Superior temporal gyrus (tissue), 1 donor: ENCODE data around the gene PSMC1.
"Not testable (repeated sequence)": the region's sequence is repeated elsewhere in the genome, so short reads cannot be mapped to it uniquely, and the experiment has no call there.

Source experiments
- DNase-seq: peaks from one replicate; pipeline ENCODE4 v3.0.0-alpha.2; 2016; ENCODE audit errors: extremely low spot score

PSMC1 gene

DNA sequence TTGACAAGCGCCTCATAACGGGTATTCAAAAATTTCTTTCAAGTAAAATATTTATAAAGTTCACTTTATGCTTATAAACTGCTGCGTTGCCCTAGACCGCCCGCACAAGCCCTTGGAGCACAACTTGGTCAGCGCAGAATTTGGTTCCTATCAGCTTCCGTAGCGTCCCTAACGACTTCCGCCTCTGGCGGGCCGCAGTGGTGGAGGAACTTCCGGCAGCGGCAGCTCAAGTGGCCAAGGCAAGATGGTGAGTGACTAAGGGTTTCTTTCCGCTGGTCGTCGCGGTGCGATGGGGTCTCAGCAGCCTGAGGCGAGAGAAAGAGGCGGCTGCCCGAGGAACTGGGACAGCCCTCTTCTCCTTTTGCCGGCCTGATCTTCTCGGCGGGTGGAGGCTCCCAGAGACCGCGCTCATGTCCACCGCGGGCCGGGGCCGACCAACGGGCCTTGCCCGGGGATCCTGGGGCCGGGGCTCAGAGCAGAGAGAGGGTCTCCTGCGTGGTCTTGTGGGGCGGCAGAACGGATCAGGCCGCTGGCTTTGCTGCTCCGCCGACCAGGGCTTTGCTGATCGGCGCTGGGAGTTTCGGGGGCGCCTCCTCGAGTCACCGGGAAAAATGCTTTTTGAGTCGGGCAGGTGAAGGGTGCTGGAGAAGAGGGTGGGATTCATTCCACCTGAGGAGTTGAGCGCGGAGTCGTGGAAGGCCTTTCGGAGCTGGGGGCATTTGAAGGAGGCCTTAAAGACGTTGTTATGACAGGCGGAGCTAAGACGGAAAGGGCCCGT, at the start of gene PSMC1:
PSMC1 (plus strand) TSS at position 200 of the 778 bp plus-strand sequence; CDS start at position 245, 45 bp downstream.
- peak; percentile 98 for DNase-seq

DNA sequence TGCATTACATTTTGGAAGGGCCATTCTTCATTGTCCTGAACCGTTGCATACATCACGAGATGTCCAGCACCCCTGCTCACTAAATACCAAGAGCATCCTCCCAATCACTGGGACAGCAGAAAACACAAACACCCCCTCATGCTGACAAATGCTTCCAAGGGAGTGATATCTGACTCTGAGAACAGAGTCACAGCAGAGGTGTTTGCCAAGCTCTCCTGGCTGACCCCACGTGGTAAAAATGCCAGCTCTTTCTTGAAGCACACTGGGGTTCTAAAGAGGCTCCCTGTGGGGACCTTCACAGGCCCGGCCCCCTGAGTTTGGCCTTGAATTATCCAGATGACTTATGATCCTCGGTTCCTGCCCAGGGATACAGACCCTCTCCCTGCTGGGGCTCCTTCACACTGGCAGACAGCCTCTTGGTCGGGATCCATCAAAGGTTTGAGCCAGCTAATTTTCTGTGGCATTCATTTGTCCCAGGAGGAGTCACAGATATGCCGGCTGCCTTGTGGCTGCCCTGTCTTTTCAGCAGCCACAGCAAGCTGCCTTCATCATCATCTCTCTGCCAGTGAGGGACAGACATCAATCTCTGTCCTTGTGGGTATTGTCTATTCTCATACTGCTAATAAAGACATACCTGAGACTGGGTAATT, 43.1 kb upstream of the PSMC1 start:
- no peak for DNase-seq

DNA sequence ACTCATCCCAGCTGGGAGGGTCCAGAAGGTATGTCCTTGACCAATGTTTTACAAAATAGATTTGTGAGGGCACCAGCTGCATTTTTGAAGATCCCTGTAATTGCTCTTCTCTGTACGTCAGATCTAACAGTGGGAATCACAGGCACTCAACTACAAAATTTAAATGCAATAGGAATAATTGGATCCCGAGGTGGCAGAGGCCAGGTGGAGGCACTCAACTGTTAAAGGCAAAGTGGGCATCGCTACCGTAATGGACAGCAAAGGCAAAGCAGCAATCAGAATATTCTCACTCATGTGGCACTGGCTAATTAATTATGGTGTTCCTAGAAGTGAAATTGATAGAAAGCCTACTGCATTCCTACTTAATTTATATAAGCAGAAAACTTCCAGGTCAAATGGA, 27.9 kb upstream of the PSMC1 start:
- DNase-seq = no peak

DNA sequence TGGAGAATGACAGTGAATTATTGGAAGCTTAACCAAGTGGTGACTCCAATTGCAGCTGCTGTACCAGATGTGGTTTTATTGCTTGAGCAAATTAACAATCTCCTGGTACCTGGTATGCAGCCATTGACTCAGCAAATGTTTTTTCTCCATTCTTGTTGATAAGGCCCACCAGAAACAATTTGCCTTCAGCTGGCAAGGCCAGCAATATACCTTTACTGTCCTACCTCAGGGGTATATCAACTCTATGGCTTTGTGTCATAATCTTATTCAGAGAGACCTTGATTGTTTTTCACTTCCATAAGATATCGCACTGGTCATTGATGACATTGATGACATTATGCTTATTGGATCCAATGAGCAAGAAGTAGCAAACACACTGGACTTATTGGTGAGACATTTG, 26.4 kb upstream of the PSMC1 start:
- DNase-seq = not testable (repeated sequence)

DNA sequence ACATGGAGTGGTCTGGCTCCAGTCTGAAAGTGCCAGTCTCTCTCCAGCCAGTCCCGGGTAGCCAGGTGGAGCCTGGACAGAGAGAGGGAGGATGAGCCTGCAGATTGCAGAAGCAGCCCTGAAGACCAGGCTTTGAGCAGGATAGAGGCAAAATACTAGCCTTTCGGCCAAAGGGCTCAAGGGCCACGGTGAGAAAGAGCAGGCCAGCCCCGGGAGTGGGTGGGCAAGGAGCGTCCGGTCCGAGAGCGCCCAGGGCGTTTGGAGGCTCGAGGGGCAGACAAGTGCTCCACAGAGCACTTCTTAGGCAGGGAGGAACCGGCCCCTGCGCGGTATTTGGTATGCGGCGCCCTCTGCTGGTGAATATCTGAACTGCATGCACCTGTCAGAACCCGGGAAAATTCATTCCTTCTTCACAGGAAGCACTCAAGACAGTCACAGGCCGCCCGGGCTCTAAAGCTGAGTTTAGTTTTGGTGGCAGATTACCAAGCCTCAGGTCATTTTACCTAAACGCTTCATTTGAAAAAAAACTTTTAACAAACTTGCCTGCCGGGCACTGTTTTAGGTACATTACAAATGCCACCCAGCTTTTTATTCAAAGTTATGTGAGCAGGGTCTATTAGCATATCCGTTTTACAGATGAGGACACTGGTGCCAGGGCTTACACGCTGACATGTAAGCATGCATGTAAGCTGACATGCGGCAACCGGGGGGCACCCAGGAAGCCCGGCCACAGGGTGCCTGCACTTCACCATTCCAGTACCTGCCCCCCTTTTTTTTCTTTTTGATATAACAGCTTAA, 21.0 kb upstream of the PSMC1 start:
- DNase-seq = peak; percentile 71

DNA sequence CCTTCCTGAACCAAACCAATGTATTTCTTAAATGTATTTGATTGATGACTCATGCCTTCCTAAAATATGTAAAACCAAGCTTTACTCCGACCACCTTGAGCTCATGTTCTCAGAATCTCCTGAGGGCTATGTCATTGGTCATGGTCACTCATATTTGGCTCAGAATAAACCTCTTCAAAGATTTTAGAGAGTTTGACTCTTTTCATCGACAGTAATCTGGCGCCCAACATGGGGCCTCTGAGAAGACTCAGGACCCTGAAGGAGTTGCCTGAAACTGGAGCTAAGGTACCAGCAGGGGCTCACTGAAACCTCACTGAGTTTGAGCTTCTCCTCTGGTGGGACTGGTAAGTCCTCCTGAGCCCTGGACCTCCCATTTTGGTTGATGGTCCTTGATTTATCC, 17.2 kb upstream of the PSMC1 start:
- DNase-seq = no peak

DNA sequence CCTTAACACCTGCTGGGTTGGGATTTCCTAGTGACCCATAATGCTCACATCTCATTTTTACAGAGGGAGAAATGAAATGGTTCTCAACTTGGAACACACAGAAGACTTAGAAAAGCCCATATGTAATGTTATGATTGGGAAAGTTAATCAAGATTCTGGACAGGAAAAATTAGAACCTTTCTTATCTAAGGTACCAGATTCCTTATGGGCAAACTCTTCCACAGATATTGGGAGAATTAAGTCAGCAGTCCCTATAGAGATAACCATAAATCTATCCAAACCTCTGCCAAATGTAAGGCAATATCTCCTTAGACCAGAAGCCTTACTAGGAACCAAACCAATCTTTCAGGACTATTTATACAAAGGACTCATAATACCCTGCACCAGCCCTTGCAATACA, 13.9 kb upstream of the PSMC1 start:
- DNase-seq = no peak

DNA sequence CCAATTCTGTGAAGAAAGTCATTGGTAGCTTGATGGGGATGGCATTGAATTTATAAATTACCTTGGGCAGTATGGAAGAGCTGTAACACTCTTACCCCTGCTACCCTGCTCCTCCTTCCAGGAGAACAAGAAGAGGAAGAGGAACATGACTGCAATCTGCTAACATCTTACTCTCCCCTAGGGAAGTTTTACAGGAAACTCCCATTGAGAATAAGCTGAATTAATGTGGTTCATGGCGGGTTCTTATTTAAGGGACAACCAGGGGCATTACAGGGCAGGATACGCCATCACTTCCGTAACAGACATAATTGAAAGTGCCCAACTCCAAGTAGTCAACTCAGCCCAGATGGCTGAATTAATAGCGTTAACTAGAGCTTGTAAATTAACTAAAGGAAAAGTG, 9.4 kb upstream of the PSMC1 start:
- DNase-seq = no peak

DNA sequence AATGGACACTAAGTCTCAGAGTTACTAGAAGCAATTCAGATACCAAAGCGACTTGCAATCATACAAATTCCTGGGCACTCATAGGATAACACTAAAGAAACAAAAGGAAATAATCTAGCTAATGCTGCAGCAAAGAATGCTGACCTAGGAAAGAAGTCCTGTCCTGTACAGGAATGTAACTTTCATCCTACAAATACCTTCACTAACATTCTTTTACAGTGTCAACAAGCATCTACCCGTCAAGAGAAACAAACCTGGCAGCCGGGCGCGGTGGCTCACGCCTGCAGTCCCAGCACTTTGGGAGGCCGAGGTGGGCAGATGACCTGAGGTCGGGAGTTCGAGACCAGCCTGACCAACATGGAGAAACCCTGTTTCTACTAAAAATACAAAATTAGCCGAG, 8.9 kb upstream of the PSMC1 start:
- not testable (repeated sequence) for DNase-seq

DNA sequence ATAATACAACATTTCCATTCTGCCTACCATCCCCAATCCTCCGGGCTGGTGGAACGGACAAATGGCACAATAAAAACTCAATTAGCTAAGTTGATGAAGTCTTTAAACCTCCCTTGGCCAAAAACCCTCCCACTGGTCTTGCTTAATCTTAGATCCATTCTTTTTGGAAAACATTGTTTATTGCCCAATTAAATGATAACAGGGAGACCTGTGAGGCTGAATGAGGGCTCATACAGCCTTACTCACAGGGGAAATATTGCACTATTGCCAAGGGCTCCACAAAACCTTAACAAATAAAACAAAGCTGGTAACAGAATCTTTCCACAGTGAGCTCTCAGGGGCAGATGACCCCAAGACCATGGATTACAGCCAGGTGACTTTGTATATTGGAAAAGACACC, 7.8 kb upstream of the PSMC1 start:
- no peak for DNase-seq

DNA sequence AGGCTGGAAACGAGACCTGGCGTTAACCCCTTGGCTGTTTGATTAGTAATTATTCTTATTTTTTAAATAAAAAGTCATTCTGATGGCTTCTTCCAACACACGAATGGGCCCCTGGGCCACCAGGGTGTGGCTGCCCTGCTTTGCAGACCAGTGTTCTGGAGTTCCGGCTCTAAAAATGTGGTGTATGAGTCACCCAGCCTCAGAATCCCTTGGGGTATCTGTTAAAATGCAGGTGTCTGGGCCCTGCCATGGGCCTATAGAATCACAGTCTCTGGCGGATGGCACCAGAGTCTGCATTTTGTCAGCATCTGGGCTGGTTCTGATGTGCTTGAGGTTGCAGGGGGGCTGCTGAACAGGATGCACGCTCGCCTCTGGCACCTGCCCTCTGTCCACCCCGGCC, 2.5 kb upstream of the PSMC1 start:
- no peak for DNase-seq

DNA sequence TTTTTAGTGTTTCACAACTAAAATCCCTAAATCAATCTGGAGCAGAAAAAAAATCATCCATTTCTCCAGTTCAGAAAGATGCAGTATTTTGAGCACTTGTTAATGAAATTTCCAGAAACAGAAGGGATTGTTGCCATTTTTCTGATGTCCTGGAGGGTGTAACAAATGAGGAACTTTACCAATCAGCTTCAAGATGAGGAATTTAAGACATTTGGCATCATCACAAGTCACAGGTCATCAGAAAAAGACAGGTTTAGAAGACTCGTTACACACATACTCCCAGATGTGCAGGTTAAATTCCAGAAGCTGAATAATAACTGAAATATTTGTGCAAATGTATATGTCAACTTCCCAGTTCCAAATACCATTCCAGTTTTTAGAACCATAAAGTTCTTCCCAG, 482 bp upstream of the PSMC1 start:
- DNase-seq = no peak

DNA sequence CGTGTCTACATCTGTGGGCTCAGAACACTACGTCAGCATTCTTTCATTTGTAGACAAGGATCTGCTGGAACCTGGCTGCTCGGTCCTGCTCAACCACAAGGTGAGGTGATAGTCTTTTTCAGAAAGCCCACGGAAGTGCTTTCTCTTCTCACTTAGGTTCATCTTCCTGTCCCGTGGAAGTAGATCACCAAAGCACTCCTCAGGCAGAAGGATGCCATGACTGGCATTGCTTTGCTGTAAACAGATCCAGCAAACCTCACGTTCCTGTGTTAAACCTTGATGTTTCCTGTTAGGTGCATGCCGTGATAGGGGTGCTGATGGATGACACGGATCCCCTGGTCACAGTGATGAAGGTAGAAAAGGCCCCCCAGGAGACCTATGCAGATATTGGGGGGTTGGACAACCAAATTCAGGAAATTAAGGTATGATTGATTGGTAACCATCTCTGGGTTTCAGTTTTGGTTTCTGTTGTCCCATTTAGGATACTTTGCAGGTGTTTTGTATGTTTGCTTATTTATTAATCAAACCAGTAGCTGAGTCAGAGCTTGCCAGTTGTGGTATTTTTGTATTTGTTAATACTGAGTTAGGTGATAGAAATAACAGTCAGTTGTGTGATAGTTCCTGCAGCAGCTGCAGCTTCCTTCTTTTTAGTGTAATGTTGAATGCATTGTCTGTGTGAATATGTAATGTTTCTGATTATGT, 7.5 kb downstream of the PSMC1 start:
- DNase-seq = no peak

DNA sequence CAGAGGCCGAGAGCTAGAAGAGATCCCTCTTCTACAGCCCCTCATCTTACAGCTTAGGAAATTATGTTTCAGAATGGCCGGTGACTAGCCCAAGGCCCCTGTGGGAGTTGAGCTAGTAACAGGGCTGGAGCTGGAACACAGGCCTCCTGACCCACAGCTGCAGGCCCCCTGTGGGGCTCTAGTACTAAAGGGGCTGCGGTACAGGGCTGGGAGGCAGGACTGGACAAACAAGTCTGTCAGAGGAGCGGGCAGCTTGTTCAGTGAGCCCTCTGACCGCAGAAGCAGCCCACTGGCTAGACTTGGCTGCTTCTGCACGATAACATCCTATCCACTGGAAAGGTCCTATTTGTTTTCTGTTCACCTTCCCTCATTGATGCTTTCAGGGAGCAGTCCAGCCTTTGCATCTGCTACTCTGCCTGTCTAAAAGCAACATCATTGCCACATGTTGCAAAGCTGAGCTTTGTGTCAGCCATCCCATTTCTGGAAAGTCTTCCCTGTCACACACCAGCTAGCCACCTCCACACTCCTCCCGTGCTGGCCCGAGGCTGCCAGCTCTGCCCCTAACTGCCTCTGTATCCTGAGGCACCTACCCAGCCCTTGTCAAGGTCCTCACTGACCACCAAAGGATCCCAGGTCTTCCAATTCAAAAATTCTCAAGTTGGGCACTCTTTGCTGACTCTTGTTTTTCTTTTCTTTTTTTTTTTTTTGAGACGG, 10.2 kb downstream of the PSMC1 start:
- DNase-seq = no peak

DNA sequence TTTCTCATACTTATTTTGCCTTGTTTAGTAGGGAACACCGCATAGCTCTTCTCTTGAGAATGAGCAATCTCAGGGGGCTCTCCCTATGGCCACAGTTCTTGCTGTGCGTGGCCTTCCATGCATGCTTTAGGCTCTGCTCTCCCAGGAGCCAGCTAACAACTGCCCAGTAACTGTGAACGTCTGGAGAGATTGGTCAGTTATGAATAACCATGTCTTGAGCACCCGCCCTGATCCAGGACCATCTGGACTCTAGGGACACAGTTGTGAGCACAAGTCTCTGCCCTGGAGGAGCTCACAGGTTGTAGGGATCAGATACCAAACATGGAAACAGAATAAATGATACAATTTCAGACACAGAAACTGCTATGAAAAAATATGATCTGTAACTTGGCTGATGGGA, 12.1 kb downstream of the PSMC1 start:
- DNase-seq = no peak

DNA sequence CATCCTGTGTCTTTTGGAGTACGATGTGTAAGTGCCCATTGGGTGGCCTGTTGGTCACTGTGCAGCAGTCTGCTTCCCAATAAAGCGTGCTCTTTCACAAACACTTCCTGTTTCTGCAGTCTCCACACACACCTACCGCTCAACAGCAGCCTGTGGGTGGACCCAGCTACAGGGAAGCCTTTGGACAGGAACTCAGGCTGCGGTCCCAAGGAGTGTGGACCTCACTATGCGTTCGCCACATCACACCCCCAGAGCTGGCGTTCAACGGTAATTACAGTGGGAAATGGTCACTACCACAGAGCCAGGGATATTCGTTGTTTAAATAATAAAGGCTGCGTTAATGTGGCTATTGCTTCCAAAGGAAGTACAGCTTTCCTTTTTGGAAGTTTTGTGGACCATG, 16.2 kb downstream of the PSMC1 start:
- DNase-seq = no peak

DNA sequence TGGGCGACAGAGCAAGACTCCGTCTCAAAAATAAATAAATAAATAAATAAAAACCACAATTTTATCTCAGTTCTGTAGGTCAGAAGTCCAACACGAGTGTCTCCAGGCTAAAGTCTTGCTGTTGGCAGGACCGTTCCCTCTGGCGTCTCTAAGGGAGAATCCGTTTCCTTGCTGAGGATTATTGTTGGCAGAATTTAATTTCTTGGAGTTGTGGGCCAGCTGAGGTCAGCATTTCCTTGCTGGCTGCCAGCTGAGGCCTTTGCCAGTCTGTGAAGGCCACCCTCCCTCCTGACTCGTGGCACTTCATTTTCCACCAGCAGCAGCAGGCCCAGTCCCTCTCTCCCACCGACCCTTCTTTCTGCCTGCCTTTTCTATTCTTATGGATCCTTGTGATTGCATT, 17.2 kb downstream of the PSMC1 start:
- DNase-seq = no peak

DNA sequence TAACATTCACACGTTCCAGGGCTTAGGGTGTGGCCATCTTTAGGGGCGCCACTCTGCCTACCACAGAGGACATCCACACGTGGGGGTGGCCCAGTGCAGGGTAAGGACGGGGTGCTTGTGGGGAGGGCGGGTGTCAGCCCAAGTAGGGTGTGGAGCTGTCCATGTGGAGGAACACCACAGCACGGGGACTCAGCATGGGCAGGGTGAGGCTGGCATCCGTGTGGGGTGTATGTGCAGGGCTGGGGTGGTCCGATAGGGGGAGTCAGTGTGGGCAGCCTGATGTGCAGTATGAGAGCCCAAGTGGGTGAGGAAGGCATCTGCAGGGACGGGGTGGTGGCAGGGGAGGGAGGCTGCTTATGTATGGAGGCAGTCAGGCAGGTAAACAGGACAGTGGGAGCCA, 17.7 kb downstream of the PSMC1 start:
- DNase-seq = no peak

DNA sequence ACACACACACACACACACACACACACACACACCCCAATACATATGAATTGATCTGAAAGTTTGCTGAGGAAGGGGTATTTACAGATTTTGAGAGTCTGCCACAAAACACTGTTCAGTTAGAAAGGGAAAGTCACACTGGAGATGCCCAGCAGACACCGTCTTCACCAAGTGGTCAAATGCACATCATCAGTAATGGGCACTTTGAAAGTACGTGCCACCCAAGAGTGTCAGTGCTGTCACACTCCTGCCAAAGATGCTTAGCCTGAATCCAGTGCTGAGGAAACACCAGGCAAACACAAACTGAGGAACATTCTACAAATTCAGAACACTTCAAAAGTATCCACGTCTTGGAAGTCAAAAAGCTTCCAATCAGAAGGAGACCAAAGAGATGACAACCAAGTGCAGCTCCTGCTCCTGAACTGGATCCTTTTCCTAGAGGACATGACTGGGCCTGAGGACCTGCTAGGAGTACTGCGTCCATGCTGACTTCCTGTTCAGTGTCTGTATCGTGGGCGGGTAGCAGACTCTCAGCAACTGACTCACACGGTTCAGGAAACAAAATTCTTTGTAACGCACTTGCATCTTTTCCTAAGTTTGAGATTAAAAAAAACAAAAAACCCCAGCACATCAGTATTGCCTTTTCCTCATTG, 18.6 kb downstream of the PSMC1 start:
- no peak for DNase-seq

DNA sequence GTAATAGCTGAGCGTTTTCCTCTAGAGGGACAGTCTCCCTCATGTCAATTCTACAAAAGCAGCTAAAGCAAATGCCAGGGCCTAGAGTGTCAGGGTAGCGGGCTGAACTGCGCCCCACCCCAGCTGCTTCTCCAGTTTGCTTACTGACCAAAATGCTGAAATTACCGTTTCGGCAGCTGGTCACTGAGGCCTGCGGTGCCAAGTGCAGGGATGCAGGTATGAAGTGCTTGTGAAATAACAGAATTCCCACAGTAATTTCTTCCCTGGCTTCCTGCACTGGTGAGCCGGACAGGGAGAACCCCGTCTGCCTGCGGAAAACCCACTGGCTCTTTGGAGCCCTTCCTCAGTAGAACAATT, 19.1 kb downstream of the PSMC1 start:
- no peak for DNase-seq

DNA sequence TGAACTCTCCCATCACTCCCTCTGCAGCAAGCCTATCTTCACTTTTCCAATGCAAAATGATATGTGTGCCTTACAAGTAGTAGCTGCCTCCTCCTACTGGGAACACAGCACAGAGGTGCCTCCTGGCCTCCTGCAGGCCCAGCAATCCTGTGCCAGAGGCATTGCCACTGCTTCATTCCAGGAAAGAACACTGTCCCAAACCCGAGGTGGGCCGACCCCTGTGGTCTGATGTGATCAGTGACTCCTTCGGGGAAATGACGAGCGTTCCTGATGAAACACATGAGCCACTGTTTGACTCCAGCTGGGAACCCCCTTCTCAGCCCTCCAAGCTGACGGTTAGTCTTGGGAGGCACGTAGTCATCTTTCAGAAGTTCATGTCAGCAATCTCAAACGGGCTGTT, 19.5 kb downstream of the PSMC1 start:
- DNase-seq = no peak
